22Rv1 (cell line): ENCODE data around the gene ANHX.

Source experiments
- ZFX ChIP-seq: fragments of 450-650 bp; IDR thresholded peaks from 2 replicates; pipeline ENCODE4 v1.6.1; 2017; ENCODE audit warnings: antibody characterized with exemption, borderline replicate concordance
- TF ChIP-seq, protein P1 (sequence below): fragments of 450-650 bp; IDR thresholded peaks from 2 replicates; pipeline ENCODE4 v1.5.1; 2017; ENCODE audit warnings: mild to moderate bottlenecking

DNA sequence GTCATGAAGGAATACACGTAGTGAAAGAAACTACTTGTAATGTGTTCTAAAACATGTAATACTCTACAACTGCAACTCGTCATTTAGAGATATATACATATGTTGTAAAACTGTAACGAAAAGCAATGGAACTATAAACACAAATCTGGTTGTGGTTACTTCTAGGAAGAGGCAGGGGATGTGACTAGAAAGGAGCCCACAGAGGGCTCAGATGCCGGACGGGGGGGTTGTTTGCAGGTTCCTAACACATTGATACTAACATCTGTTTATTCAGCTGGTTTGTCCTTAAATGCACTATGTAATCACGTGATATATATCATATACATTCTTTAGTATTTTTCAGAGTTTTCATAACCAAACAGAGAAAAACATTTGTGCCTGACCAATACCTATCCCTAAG is 16.1 kb upstream of the ANHX start:
- TF ChIP-seq, protein P1, sequence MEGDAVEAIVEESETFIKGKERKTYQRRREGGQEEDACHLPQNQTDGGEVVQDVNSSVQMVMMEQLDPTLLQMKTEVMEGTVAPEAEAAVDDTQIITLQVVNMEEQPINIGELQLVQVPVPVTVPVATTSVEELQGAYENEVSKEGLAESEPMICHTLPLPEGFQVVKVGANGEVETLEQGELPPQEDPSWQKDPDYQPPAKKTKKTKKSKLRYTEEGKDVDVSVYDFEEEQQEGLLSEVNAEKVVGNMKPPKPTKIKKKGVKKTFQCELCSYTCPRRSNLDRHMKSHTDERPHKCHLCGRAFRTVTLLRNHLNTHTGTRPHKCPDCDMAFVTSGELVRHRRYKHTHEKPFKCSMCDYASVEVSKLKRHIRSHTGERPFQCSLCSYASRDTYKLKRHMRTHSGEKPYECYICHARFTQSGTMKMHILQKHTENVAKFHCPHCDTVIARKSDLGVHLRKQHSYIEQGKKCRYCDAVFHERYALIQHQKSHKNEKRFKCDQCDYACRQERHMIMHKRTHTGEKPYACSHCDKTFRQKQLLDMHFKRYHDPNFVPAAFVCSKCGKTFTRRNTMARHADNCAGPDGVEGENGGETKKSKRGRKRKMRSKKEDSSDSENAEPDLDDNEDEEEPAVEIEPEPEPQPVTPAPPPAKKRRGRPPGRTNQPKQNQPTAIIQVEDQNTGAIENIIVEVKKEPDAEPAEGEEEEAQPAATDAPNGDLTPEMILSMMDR, result no peak
- no peak for TF ChIP-seq ZFX
